Measurements from ENCODE around the gene PSD2.

PSD2 gene

GRCh38 chr5:139763280-139763929, 32.2 kb upstream of the PSD2 start:
- DNase-seq (ENCODE audit: low read depth in 3 of 3) = no peak

DNA sequence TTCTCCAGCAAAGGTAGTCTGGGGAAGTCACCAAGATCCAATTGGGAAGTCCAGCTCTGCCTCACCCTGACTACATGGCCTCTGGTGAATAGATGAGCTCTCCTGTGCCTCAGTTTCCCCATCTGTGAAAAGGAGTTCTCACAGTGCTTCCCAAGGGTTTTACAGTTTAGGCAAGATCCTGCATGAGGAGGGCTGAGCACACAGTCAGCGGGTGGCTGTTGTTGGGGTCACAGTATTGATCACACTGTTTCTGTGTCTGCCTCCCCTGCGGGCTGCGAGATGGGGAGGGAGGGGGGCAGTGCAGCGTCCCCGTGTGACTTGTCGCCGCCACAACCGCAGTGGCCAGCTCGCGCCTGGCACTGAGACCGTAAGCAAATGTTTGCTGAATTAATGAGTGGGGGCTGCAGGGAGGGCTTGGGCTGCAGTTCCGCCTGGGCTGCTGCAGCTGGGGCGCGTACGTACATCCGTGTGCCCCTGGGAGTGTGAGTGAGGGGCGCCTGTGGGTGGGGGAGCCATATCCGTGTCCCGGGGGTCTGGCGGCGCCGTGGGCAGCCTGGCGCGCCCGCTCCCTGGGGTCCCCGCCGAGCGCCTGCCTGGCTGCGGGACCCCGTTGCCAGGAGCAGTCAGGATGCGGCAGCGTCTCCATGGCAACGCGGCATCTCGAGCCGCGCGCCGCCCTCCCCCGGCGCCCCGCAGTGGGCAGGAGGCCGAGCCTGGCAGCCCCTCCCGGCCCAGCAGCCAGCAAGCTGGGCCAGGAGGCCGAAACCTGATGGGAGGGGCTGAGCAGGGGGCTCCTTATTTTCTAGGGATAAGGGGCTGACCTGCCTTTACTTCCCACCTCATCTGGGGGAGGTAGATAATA, 31.4 kb upstream of the PSD2 start:
- no peak for DNase-seq (ENCODE audit: low read depth in 3 of 3)

- DNase-seq (ENCODE audit: low read depth in 3 of 3) = no peak
These were observed 30.7 kb upstream of the PSD2 start for GRCh38 chr5:139764886-139765408.

DNA sequence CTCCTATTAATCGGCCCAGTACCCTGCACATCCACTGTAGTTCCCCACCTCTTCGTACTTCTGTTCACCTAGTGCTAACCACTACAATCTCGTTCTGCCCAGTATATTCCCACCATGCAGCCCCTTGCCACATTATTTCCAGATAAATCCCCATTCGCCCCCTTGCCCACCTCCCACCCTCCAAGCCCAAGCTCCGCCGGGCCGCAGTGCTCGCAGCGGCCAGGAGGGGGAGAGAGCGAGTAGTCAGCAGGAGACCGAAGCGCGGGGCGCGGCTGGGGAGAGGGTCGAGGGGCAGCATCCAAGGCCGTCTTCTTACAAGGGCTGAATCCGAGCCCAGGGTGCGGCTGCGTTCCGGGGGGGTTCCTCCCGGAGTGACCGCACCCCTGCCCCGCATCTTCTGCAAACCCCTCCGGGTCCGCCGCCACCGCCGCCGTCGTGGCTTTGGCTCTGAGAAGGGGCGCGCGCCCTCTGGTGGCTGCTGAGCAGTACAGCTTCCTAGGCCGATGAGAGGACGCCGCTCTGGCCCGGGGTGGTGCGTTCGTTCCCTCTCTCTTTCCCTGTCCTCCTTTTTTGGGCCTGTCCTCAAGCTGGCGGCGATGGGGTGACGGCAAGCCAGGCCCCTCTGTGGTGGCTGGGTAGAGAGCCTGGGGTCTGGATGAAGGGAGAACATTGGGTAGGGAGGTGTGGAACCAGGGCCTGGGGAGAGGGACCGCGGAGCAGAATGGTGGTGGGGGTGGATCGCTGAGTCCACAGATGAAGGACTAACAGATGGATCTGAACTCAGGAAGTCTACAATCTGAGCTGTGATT, 30.0 kb upstream of the PSD2 start:
- DNase-seq (ENCODE audit: low read depth in 3 of 3) = peak; percentile 62 to 78 (median 73)

DNA sequence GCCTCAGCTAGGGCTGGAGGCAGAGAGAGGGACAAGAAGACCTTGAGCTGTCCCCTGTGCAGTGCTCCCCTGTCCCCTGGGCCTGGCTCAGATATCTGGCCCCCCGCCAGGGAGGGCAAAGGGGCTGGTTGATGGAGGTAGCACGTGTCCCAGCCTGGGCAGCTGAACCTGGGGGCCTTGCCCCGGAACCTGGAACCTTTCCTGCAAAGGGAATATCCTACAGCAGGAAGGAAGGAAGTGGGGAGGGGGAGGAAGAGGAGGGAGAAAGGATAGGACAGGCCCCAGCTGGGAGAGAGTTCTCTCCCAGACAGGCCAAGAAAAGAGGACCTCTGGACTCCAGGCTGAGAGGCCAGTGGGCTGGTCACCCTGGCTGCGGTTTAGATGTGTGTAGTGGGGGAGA, 27.6 kb upstream of the PSD2 start:
- no peak for DNase-seq (ENCODE audit: low read depth in 3 of 3)

GRCh38 chr5:139768807-139769465, 26.7 kb upstream of the PSD2 start:
- no peak for DNase-seq (ENCODE audit: low read depth in 3 of 3)

GRCh38 chr5:139769477-139769876, 26.1 kb upstream of the PSD2 start:
- DNase-seq (ENCODE audit: low read depth in 3 of 3) = no peak

GRCh38 chr5:139770722-139771121, 24.9 kb upstream of the PSD2 start:
- DNase-seq (ENCODE audit: low read depth in 3 of 3) = no peak

- DNase-seq (ENCODE audit: low read depth in 3 of 3) = no peak
These were observed 23.4 kb upstream of the PSD2 start for GRCh38 chr5:139772089-139772791.

DNA sequence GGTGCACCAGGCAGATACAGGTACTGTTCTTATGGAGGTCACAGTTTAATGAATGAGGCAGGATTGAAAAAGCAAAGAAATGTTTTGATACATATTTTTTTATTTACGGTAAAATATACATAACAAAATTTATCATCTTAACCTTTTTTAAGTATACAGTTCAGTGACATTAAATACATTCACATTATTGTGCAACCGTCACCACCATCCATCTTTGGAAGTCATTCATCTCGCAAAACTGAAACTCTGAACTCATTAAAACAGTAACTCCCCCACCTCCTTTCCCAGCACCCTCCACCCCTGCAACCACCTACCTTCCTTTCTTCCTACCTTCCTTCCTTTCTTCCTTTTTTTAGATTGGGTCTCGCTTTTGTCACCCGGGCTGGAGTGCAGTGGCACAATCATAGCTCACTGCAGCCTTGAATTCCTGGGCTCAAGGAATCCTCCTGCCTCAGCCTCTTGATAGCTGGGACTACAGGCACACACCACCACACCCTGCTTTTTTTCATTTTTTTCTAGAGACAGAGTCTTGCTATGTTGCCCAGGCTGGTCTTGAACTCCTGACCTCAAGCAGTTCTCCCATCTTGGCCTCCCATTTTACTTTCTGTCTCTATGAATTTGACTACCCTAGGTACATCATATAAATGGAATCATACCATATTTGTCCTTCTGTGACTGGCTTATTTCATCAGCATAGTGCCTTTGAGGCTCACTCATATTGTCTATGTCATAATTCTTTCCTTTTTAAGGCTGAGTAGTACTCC, 22.5 kb upstream of the PSD2 start:
- DNase-seq (ENCODE audit: low read depth in 3 of 3) = no peak

- peak; percentile 61 to 80 (median 67) for DNase-seq (ENCODE audit: low read depth in 3 of 3)
These were observed 20.5 kb upstream of the PSD2 start for GRCh38 chr5:139774980-139775661.

GRCh38 chr5:139775872-139776271, 19.7 kb upstream of the PSD2 start:
- no peak for DNase-seq (ENCODE audit: low read depth in 3 of 3)

- no peak for DNase-seq (ENCODE audit: low read depth in 3 of 3)
These were observed 18.7 kb upstream of the PSD2 start for GRCh38 chr5:139776861-139777260.

GRCh38 chr5:139783436-139783965, 12.1 kb upstream of the PSD2 start:
- no peak for DNase-seq (ENCODE audit: low read depth in 3 of 3)

DNA sequence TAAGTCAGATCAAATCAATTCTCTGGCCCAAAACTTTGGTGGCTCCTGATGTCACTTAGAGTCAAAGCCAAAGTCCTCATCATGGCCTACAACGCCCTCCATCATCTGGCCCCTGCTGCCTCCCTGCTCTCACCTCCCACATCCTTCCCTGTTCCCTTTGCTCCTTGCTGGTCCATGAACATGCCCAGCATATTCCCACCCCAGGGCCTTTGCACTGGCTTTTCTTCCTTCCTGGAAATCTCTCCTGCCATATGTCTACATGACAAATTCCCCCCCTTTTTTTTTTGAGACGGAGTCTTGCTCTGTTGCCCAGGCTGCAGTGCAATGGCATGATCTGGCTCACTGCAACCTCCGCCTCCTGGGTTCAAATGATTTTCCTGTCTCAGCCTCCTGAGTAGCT, 11.1 kb upstream of the PSD2 start:
- DNase-seq (ENCODE audit: low read depth in 3 of 3) = no peak

DNA sequence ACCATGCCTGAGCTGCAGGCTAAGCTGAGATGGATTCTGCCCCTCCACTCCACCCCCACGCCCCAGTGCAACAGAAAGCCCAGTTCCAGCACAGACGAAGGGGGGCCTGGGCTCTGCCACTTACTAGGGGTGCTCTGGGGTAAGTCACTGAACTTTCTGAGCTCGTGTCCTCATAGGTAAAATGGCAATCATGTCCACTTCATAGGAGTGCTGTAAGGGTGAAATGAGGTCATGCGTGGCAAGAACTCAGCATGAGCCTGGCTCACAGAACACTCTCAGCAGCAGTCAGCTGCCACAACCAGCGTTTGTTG, 8.4 kb upstream of the PSD2 start:
- no peak for DNase-seq (ENCODE audit: low read depth in 3 of 3)

GRCh38 chr5:139787568-139788293, 7.9 kb upstream of the PSD2 start:
- peak; percentile 72 to 87 (median 82) for DNase-seq (ENCODE audit: low read depth in 3 of 3)

- no peak for DNase-seq (ENCODE audit: low read depth in 3 of 3)
These were observed 7.2 kb upstream of the PSD2 start for GRCh38 chr5:139788294-139788910.

Data from stimulated activated CD4-positive, alpha-beta T cell treated with anti-CD3 and anti-CD28 coated beads, TNF-alpha, amount 100 ng/mL, for 24 hours (primary cell).